ENCODE results near the gene MOXD1.
"Not testable (repeated sequence)": the region's sequence is repeated elsewhere in the genome, so short reads cannot be mapped to it uniquely, and the experiment has no call there.

Gene MOXD1

GRCh38 chr6:132395015-132395597, 6.2 kb downstream of the MOXD1 start:
- DNase-seq: no peak

DNA sequence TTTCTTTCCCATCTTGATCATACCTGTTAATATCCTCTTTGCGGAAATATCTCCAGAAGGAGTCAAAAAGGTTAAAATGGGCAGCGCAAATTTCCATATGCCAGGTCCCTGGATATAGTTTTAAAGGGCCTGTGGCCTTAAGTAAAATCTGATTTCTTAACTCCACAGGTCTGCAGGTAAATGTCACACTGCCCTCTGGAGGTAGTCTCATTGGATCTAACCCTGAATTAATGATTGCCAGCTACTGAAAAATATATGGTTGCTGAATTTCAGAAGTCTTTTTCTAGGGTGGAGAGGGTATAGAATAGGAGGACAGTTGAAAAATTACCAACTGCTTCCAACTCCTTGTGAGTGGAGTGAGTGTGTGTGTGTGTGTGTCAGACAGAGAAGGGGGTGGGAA, 8.5 kb downstream of the MOXD1 start:
- no peak for DNase-seq

GRCh38 chr6:132392270-132392646, 9.0 kb downstream of the MOXD1 start:
- no peak for DNase-seq

DNA sequence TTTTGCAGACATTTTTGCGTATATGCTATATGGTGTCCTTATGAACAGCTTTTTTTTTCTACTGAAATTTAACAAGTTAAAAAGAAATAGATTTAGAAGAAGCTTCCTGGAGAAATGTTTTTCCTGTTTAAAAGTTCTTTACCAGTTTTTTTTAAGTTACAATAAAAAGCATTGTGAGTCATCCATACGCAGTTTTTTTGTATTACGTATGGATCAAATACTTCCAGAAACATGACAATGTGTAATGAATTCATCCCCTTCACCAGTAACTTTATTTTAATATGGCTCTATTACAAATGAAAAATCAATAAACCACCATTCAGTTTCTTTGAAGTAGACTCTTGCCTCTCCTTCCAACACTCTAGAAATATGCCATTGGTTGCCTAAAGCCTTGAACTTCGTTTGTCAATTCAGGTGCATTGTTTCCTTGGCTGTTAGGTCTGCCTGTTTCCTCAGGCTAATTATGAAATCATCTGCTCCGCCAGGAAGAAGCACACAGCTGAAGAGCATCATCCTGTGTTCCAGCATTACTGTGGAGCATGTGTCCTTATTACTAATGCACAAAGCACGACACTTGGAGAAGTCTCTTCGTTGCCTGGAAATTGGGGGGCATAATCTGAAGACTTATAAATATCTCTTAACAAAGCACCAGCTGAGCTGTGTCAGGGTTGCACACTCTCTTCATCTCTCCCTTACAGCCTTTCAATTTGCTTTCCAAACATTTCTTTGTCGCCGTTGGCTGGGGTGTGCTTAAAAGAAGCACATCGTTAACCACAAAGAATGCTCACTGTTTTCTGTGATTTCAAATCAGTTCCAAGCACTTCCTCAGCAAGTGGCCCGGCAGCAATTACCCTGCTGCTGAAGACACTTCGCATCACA, 9.6 kb downstream of the MOXD1 start:
- no peak for DNase-seq

DNA sequence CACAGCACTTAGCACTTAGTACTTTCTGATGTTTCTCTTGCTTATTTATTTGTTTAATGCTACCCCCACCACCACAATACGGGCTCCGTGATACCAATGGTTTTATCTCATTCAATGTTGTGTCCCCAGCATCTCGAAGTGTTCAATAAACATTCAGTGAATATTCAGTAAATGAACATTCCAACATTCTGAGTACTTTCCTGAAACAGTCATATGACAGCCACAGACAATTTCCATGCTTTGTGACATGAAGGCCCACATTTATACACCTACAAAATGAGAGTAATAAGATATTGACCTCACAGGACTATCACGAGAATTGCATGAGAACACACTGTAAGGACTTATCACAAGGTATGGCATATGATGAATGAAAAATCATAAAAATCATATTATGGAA, 10.8 kb downstream of the MOXD1 start:
- DNase-seq: no peak

- DNase-seq: no peak
These were observed 11.3 kb downstream of the MOXD1 start for GRCh38 chr6:132390017-132390416.

DNA sequence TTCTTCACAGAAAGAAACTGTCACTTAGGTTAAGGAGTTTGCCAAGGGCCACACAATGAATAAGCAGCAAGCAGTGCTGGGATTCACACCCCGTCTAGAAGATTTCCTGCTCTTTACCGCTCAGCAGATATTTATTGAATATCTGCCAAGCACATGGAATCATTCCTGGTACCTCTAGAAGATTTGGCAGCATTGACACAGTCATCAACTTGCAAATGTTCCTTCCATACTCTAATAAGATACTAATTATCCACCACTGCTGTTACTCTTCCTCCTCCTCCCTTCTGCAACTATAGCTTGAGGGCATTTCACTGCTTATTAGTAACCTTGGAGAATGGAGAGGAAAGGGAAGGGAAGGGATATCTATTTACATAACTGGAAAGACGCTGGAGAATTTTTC, 13.0 kb downstream of the MOXD1 start:
- no peak for DNase-seq

GRCh38 chr6:132382630-132383175, 18.6 kb downstream of the MOXD1 start:
- no peak for DNase-seq

DNA sequence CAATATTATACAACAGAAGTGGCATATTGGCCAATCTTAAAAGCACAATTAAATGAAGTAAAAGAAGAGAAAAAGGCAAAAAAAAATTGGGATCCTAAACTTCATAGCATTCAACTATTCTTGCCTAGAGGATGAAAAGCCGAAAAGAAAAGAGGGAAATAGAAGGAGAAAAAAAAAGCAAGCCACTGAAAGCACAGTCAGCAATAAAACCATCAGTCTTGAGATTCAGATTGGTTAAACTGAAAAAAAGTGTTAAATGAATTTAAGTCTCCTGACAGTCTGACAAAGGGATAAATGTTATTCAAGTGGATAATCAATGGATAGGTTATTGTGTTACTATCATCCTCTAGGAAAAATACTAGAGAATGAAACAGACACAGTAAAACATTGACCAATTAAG, 19.9 kb downstream of the MOXD1 start:
- no peak for DNase-seq

- DNase-seq: no peak
These were observed 20.8 kb downstream of the MOXD1 start for GRCh38 chr6:132380358-132381029.

GRCh38 chr6:132369526-132369925, 31.7 kb downstream of the MOXD1 start:
- DNase-seq: no peak

DNA sequence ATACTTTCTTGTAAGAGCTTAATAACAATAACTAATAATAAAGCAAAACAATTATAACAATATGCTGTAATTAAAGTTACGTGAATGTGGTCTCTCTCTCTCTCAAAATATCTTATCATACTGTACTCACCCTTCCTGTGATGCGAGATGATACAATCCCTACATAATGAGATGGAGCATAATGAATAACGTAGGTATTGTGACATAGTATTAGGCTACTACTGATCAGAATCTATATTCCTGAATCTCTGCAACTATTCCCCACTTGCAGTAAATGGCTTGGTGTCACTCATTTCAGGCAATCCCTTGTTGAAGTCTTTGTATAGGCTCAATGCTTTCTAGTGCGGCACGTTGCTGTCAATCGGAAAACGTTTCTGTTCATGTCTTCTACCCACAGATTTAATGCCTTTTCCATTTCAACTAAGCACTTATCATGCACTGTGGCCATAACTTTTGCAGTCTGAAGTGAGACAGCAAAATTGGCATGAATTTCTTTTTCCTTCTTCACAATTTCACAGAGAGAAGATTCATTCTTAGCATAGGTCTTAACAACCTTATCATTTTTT, 32.3 kb downstream of the MOXD1 start:
- DNase-seq: no peak

DNA sequence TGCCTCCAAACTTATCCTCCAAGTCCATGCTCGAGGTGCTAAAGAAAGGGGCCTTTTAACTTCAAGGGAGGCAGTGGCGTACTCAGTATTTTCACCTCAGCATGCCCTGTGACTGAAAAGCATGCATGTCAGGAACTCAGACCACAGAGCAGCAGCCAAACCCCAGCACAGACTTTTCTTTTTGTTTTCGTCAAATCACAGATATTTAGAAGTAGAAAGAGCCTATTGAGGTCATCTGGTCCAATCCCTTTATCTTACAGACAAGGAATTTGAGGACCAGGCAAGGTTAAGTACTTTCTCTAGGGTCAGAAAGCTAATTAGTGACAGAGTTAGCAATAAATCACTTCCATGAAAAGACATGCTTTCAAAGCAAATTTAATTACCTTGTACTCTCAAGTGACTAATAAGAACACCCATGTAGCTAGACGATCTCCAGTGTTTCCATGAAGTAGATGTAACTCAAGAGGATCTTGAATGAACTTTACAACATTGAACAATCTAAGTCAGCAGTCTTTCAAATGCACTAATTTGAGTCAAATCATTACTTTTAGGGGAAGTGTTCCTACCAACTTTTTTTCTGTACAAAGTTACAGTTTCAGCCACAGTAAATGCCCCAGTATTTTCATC, 35.9 kb downstream of the MOXD1 start:
- DNase-seq: no peak

GRCh38 chr6:132364306-132365074, 36.8 kb downstream of the MOXD1 start:
- no peak for DNase-seq

- DNase-seq: no peak
These were observed 38.7 kb downstream of the MOXD1 start for GRCh38 chr6:132362442-132363185.

DNA sequence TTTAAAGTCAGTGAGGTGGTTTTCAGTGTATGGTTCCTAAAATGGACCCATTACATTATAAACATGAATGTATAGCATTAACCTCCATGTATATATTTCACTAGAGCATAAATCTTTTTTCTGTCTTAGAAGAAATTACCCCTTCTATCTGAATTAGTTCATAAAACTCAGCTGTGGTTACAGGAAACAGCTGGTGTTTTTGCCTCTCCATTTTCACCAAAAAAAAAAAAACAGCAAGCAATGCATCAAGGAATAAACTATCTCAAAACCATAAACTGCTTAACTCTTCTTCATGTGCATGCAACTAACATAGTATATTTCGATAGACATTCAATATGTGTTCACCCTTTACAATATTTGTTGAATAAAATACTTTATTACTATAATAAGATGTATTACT, 40.2 kb downstream of the MOXD1 start:
- DNase-seq: no peak

DNA sequence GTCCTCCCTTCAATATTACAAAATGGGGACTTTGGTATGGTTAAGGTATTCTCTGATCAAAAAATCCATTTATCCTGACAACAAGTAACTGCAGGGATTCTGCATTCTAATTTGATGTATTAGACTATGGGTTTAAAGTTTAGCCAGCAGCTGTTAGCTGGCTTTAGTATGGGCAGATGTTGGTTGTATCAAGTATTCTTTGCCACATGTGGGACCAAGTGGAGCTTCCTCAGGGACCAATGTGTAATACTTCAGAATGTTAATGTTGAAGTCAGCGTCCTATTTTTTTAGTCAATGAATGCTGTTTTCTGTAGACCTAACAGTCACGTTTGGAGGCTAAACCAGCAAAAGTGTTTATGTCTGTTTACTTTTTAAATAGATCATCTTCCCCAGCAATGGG, 41.4 kb downstream of the MOXD1 start:
- DNase-seq: no peak

- no peak for DNase-seq
These were observed 44.2 kb downstream of the MOXD1 start for GRCh38 chr6:132357120-132357519.

DNA sequence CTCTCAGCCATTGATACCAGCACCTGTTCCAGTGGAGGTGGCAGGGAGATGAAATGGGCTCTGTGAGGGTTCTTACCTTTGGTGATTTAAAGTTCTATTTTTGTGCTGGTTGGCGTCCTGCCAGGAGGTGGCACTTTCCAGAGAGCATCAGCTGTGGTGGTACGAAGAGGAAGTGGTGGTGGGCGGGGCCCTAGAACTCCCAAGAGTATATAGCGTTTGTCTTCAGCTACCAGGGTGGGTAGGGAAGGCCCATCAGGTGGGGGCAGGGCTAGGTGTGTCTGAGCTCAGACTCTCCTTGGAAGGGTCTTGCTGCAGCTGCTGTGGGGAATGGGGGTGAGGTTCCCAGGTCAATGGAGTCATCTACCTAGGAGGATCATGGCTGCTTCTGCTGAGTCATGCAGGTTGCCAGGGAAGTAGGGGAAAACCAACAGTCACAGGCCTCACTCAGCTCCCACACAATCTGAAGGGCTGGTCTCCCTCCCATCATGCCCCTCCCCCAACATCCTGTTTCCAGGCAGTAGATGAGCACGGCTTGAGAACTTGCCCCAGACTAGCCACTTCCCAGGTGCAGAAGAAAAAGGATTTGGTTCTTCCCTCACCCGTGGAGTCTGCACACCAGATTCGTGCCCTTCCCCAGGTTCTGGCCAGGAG, 46.6 kb downstream of the MOXD1 start:
- DNase-seq: peak; percentile 19

GRCh38 chr6:132351986-132352385, 49.3 kb downstream of the MOXD1 start:
- DNase-seq: not testable (repeated sequence)

GRCh38 chr6:132348231-132348630, 53.0 kb downstream of the MOXD1 start:
- DNase-seq: no peak
